Endothelial cell of umbilical vein (primary cell): ENCODE data around the gene MAGI3. TPM values are rescaled to one million over a fixed set of nuclear protein-coding genes. Genes with fewer than 3 reads are reported as not detected.
A peak's percentile ranks its signal among the peaks of the same experiment; 100 is the strongest.

Experiments
- BruUV-seq: library from RNA; stranded (reverse); fragments of 400-500 nt; replicated peaks from 2 replicates; lab custom pipeline; 2021; lab: Mats Ljungman, UMichigan
- CTCF ChIA-PET: fragments of 300-600, 350-600 bp; sonication (Branson Sonifier 250); formaldehyde crosslinking; loops from one replicate; lab custom pipeline; 2021; ENCODE audit warnings: antibody characterized with exemption, inconsistent platforms; lab: Charles Lee
- POLR2A ChIA-PET: fragments of 300-600, 350-600 bp; sonication (Branson Sonifier 250); formaldehyde crosslinking; loops from one replicate; lab custom pipeline; 2021; ENCODE audit warnings: antibody characterized with exemption, inconsistent platforms; lab: Charles Lee
- DNase-seq: peaks from one replicate; pipeline ENCODE4 v3.0.0-alpha.2; 2011; ENCODE audit warnings: low read depth, low spot score
- FAIRE-seq: peaks from 2 replicates; lab custom pipeline; 2011; peaks lifted over from hg19 to GRCh38; lab: Jason Lieb, UNC
- H2AFZ ChIP-seq: 2 replicates; pipeline ENCODE4 v1.6.0; 2012; ENCODE audit warnings: low read depth, low read length, control low read depth, inconsistent platforms
- H3K27ac ChIP-seq: 2 replicates; pipeline ENCODE4 v1.5.1; 2011; ENCODE audit warnings: low read depth, mild to moderate bottlenecking, control low read depth, low read length, moderate library complexity; ENCODE audit not compliant: insufficient read depth
- H3K27me3 ChIP-seq, 2 experiments: 2 replicates each; pipeline versions ENCODE4 v1.6.0 to v1.6.1; 2011; ENCODE audit warnings: low read length in 2 of 2, mixed read lengths in 1 of 2; ENCODE audit not compliant: control insufficient read depth in 2 of 2, insufficient read depth in 2 of 2
- H3K36me3 ChIP-seq, 2 experiments: 2 replicates in 1 of 2; 3 replicates in 1 of 2; pipeline ENCODE4 v1.5.1; 2011; ENCODE audit warnings: low read length in 2 of 2, mild to moderate bottlenecking in 1 of 2, moderate library complexity in 1 of 2; ENCODE audit not compliant: control insufficient read depth in 2 of 2, insufficient read depth in 2 of 2; ENCODE audit errors: extremely low read depth in 1 of 2
- H3K4me1 ChIP-seq: 3 replicates; pipeline ENCODE4 v1.5.1; 2011; ENCODE audit warnings: mild to moderate bottlenecking, low read length; ENCODE audit not compliant: control insufficient read depth, insufficient read depth; ENCODE audit errors: extremely low read depth
- H3K4me2 ChIP-seq: 2 replicates; pipeline ENCODE4 v1.6.1; 2011; ENCODE audit warnings: low read length, control low read depth, mixed read lengths; ENCODE audit not compliant: insufficient read depth
- H3K4me3 ChIP-seq, 3 experiments: fragments of 200-600 bp in 1 of 3; sonication (generic), shearing (Covaris generic) in 1 of 3; replicated peaks in 1 of 3; 2 replicates each; pipeline ENCODE4 v1.5.1; 2011 to 2016; ENCODE audit warnings: control low read depth in 3 of 3, low read length in 3 of 3, mild to moderate bottlenecking in 2 of 3, inconsistent platforms in 1 of 3, low read depth in 1 of 3, moderate library complexity in 1 of 3; ENCODE audit not compliant: insufficient read depth in 1 of 3
- H3K79me2 ChIP-seq: 2 replicates; pipeline ENCODE4 v1.6.0; 2012; ENCODE audit warnings: low read length, inconsistent platforms; ENCODE audit not compliant: control insufficient read depth, insufficient read depth
- H3K9ac ChIP-seq: replicated peaks from 2 replicates; pipeline ENCODE3; 2011; ENCODE audit warnings: low read length, control low read depth; ENCODE audit not compliant: insufficient read depth; ENCODE audit errors: extremely low read depth
- H3K9me1 ChIP-seq: replicated peaks from 3 replicates; pipeline ENCODE4 v1.6.0; 2011; ENCODE audit warnings: mild to moderate bottlenecking, low read length; ENCODE audit not compliant: control insufficient read depth, insufficient read depth; ENCODE audit errors: extremely low read depth
- H3K9me3 ChIP-seq: replicated peaks from 2 replicates; pipeline ENCODE4 v1.5.1; 2012; ENCODE audit warnings: low read length, inconsistent platforms; ENCODE audit not compliant: control insufficient read depth, insufficient read depth
- H4K20me1 ChIP-seq: replicated peaks from 2 replicates; pipeline ENCODE3; 2011; ENCODE audit warnings: mild to moderate bottlenecking, low read length; ENCODE audit not compliant: control insufficient read depth, insufficient read depth; ENCODE audit errors: extremely low read depth
- CTCF ChIP-seq, 2 donors: IDR thresholded peaks; 1 replicate in 1 of 2; 2 replicates in 1 of 2; pipeline ENCODE4 v1.5.1; 2011; ENCODE audit warnings: low read length in 2 of 2, mild to moderate bottlenecking in 2 of 2, moderate library complexity in 2 of 2, control low read depth in 1 of 2, inconsistent platforms in 1 of 2, low read depth in 1 of 2; ENCODE audit not compliant: insufficient read depth in 1 of 2; ENCODE audit errors: extremely low read depth in 1 of 2
- EZH2 ChIP-seq: IDR thresholded peaks from 2 replicates; pipeline ENCODE4 v1.6.1; 2012; ENCODE audit warnings: borderline replicate concordance, low read depth, mild to moderate bottlenecking, moderate library complexity, low read length, inconsistent platforms; ENCODE audit not compliant: severe bottlenecking
- FOS ChIP-seq: IDR thresholded peaks from 2 replicates; pipeline ENCODE4 v1.6.1; 2011; ENCODE audit warnings: mild to moderate bottlenecking, low read length, moderate library complexity, borderline replicate concordance; ENCODE audit not compliant: insufficient read depth
- JUN ChIP-seq: IDR thresholded peaks from 2 replicates; pipeline ENCODE4 v1.6.1; 2011; ENCODE audit warnings: borderline replicate concordance, low read depth; ENCODE audit not compliant: insufficient read length, insufficient read depth
- POLR2AphosphoS5 ChIP-seq: IDR thresholded peaks from 2 replicates; pipeline ENCODE4 v1.6.1; 2012; ENCODE audit warnings: low read depth, mild to moderate bottlenecking, control low read depth, low read length, moderate library complexity; ENCODE audit not compliant: insufficient read depth
- dilution Hi-C: fragments of 300-500 bp; cut with MboI; formaldehyde crosslinking; loops from one replicate; pipeline ENCODE4 v1.15.0; 2019; ENCODE audit warnings: low sequenced_read_pairs; ENCODE audit not compliant: extremely low pct_ligation_motif_present
- intact Hi-C: fragments of 100-400 bp; cut with micrococcal nuclease; formaldehyde crosslinking; loops from one replicate; pipeline ENCODE4 v1.10.0; 2022
- polyA plus RNA-seq, 4 experiments: library from polyadenylated mRNA; depleted of rRNA in 3 of 4; stranded (reverse) in 3 of 4; unstranded in 1 of 4; fragments of >200 nt; gene quantifications; 2 replicates each; pipeline versions ENCODE4 v1.2.1 to v1.2.3, GENCODE V29; 2011 to 2012; ENCODE audit warnings: missing spikeins in 1 of 4
- total RNA-seq: library from RNA; stranded (reverse); gene quantifications from 2 replicates; pipeline ENCODE4 v1.2.3, GENCODE V29; 2021
- TF ChIP-seq, protein P1 (sequence below): IDR thresholded peaks from 2 replicates; pipeline ENCODE4 v1.6.1; 2011; ENCODE audit not compliant: insufficient read depth, insufficient read length

The MAGI3 gene
- total and polyA plus RNA-seq, 2 donors (not counting 3 experiments of a cell fraction or from before 2014, with no cell fraction given) = 2.8 to 16.1 TPM

- Histone ChIP-seq H4K20me1 (no peaks in the 10 kb centered on the region), H3K4me1 (no peaks in the 10 kb centered on the region), H3K9me3 (no peaks in the 10 kb centered on the region), H3K27ac (no peak overlapping the region), H3K4me2 (no peak overlapping the region), H3K79me2 (peaks cover 5% of the 10 kb centered on the region), H3K4me3 (no peak overlapping the region), H3K9ac (no peak overlapping the region), H3K9me1 (no peaks in the 10 kb centered on the region), H3K36me3 (no peaks in the 10 kb centered on the region), H2AFZ (no peak overlapping the region), H3K27me3 (no peaks in the 10 kb centered on the region)
- intact Hi-C loops = no loop called here
- no peak for DNase-seq
- CTCF ChIA-PET = interaction anchor here (1.1 kb wide), 1 partner anchor 9 kb away, joined by 3 read pairs; no protein-coding TSS in a partner anchor
- POLR2A ChIA-PET = no interaction called here
- dilution Hi-C loops = no loop called here
- BruUV-seq = no TSS peak
- TF ChIP-seq JUN (no peak), FOS (peak; percentile 10), CTCF (IDR thresholded peaks at IDR 0.05; ENCODE audit: extremely low read depth in 1 of 2, insufficient read depth in 1 of 2, low read depth in 1 of 2, low read length in 2 of 2) (no peak)
- FAIRE-seq = no peak
Observed at GRCh38 chr1:113536182-113536780, 146.0 kb downstream of the MAGI3 start.

GRCh38 chr1:113538225-113538624, 147.9 kb downstream of the MAGI3 start:
- intact Hi-C loops = no loop called here
- H2AFZ ChIP-seq = no peak overlapping the region
- ChIA-PET CTCF (no interaction called here), POLR2A (no interaction called here)
- dilution Hi-C loops = no loop called here
- H3K9me3 ChIP-seq = no peaks in the 10 kb centered on the region
- no peak overlapping the region for H3K4me2 ChIP-seq
- H3K4me3 ChIP-seq = no peak overlapping the region
- no peaks in the 10 kb centered on the region for H3K4me1 ChIP-seq
- H3K9ac ChIP-seq = no peak overlapping the region
- no peak for DNase-seq
- no peaks in the 10 kb centered on the region for H3K36me3 ChIP-seq
- no peaks in the 10 kb centered on the region for H3K9me1 ChIP-seq
- TF ChIP-seq, protein P1, sequence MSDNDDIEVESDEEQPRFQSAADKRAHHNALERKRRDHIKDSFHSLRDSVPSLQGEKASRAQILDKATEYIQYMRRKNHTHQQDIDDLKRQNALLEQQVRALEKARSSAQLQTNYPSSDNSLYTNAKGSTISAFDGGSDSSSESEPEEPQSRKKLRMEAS = no peak
- TF ChIP-seq CTCF (IDR thresholded peaks at IDR 0.05; ENCODE audit: extremely low read depth in 1 of 2, insufficient read depth in 1 of 2, low read depth in 1 of 2, low read length in 2 of 2) (no peak), POLR2AphosphoS5 (no peak), EZH2 (no peak)
- no peak for FAIRE-seq
- no peaks in the 10 kb centered on the region for H3K27me3 ChIP-seq
- H4K20me1 ChIP-seq = no peaks in the 10 kb centered on the region
- no TSS peak for BruUV-seq
- peaks cover 5% of the 10 kb centered on the region for H3K79me2 ChIP-seq
- H3K27ac ChIP-seq = no peak overlapping the region
